HUES48 (cell line): ENCODE data around the gene TBC1D19.
"Not testable (repeated sequence)": the region's sequence is repeated elsewhere in the genome, so short reads cannot be mapped to it uniquely, and the experiment has no call there.

Experiments
- H3K27ac ChIP-seq: one replicate; pipeline ENCODE4 v1.7.0; 2013; ENCODE audit warnings: low read depth, low read length, inconsistent platforms
- H3K27me3 ChIP-seq: 2 replicates; pipeline ENCODE4 v1.6.1; 2013; ENCODE audit warnings: mild to moderate bottlenecking, low read length; ENCODE audit not compliant: control insufficient read depth, insufficient read depth
- H3K36me3 ChIP-seq: 2 replicates; pipeline ENCODE4 v1.6.1; 2013; ENCODE audit warnings: low read length; ENCODE audit not compliant: control insufficient read depth, insufficient read depth
- H3K4me1 ChIP-seq: 2 replicates; pipeline ENCODE4 v1.6.1; 2013; ENCODE audit warnings: mild to moderate bottlenecking, low read length; ENCODE audit not compliant: control insufficient read depth, insufficient read depth
- H3K4me3 ChIP-seq: 2 replicates; pipeline ENCODE4 v1.5.1; 2013; ENCODE audit warnings: mild to moderate bottlenecking, low read depth, low read length
- H3K9ac ChIP-seq: 2 replicates; pipeline ENCODE4 v1.6.1; 2013; ENCODE audit warnings: mild to moderate bottlenecking, low read depth, low read length, moderate library complexity
- H3K9me3 ChIP-seq: 2 replicates; pipeline ENCODE4 v1.6.1; 2013; ENCODE audit warnings: low read length; ENCODE audit not compliant: control insufficient read depth, insufficient read depth

The TBC1D19 gene

DNA sequence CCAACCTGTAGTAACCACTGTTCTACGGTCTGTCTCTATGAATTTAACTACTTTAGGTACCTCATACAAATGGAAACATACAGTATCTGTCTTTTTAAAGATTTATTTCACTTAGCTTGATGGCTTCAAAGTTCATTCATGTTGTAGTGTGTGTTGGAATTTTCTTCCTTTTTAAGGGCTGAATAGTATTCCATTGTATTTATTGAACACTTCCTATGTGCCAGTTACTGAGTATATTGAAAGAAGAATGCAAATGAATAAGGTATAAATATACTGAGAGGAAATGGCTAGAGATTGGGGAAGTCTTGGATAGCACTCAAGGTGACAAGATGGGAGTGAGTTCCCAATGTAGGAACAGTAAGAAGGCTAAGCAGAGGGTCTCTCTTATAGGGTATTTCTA is 17.3 kb downstream of the TBC1D19 start:
- Histone ChIP-seq H3K27ac (no peak overlapping the region), H3K4me3 (no peak overlapping the region), H3K36me3 (no peaks in the 10 kb centered on the region), H3K9me3 (no peaks in the 10 kb centered on the region), H3K9ac (no peak overlapping the region), H3K4me1 (no peaks in the 10 kb centered on the region), H3K27me3 (no peaks in the 10 kb centered on the region)

DNA sequence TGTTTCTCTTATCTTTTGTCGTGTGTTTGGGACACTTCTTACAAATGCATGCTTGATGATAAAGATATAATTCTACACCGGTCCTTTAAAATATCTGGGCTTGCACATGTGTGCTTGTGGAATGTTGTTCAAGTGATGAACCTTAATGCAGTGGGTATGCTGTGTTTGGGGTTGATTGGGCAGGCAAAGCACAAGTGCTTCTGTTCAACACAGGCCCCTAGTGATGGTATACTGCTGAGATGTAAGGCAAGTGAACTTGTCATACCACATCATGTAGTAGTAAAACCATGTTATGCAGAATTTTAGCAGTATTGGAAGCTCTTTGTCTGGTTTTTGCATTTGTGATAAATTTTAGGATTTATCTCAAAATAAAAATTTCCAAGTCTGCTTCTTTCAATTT is 23.9 kb downstream of the TBC1D19 start:
- no peak overlapping the region for H3K4me3 ChIP-seq
- no peaks in the 10 kb centered on the region for H3K9me3 ChIP-seq
- no peak overlapping the region for H3K27ac ChIP-seq
- no peak overlapping the region for H3K9ac ChIP-seq
- H3K27me3 ChIP-seq = no peaks in the 10 kb centered on the region
- H3K4me1 ChIP-seq = peaks cover 8% of the 10 kb centered on the region
- H3K36me3 ChIP-seq = no peaks in the 10 kb centered on the region

DNA sequence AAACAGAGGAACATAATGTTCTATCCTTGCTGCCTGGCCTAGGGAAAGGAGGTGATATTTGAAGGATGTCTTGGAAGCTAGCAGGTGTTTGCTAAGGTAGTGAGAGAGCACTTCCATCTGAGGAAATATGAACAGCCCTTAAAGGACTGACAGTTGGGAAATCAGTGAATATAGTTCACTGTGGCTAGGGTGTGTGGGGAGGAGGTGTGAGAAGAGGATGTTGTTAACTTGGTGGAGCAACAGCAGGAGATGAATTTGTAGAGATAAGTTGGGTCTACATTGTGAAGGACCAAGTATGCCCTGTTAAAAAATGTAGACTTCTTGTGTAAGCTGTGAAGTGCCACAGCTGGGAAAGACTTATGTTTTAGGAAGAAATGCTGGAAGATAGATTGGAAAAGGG is 25.5 kb downstream of the TBC1D19 start:
- peaks cover 8% of the 10 kb centered on the region for H3K4me1 ChIP-seq
- H3K4me3 ChIP-seq = no peak overlapping the region
- no peak overlapping the region for H3K9ac ChIP-seq

DNA sequence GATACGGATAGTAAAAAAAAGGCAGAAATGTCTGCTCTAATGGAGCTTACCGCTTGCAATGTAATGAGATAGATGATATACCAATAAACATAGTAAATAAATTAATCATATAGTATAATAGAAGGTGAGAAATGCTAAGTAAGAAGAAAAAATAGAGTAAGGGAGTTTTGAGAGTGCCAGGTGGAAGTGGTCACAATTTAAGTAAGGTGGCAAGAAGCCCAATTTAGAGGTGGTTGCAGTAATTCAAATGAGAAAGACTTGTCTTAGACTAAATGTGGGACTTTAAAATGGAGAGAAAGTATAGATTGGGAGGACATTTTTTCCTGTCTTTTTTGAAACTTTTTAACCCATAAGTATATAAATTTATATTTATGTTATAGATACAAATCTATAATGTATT is 26.0 kb downstream of the TBC1D19 start:
- Histone ChIP-seq H3K9me3 (no peaks in the 10 kb centered on the region), H3K4me3 (no peak overlapping the region), H3K4me1 (peaks cover 8% of the 10 kb centered on the region), H3K27ac (no peak overlapping the region), H3K36me3 (no peaks in the 10 kb centered on the region), H3K9ac (no peak overlapping the region), H3K27me3 (no peaks in the 10 kb centered on the region)

More for the DNA sequence above, 25.5 kb downstream of the TBC1D19 start:
- Histone ChIP-seq H3K27ac (no peak overlapping the region), H3K27me3 (no peaks in the 10 kb centered on the region), H3K36me3 (no peaks in the 10 kb centered on the region), H3K9me3 (no peaks in the 10 kb centered on the region)

DNA sequence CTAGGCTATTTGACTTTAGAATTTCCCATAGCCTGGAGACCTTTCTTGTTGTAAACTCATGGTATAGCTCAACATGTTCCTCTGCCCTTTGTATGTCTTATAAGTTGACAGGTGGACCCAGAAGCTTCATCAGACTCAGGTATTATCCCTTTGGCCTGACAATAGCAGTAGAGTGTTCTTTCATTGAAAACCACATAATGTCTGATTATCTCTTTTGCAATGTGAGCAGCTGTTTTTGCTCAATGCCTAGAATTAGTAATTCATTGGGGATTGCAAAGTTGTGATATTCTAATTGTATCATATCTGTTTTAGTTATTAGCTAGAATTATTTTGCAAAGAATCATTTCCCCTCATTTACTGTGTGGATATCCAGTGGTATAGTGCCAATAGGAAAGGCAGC is 27.5 kb downstream of the TBC1D19 start:
- peaks cover 8% of the 10 kb centered on the region for H3K4me1 ChIP-seq
- H3K36me3 ChIP-seq = no peaks in the 10 kb centered on the region
- H3K9ac ChIP-seq = no peak overlapping the region
- no peak overlapping the region for H3K27ac ChIP-seq
- no peaks in the 10 kb centered on the region for H3K9me3 ChIP-seq
- H3K4me3 ChIP-seq = no peak overlapping the region
- no peaks in the 10 kb centered on the region for H3K27me3 ChIP-seq

DNA sequence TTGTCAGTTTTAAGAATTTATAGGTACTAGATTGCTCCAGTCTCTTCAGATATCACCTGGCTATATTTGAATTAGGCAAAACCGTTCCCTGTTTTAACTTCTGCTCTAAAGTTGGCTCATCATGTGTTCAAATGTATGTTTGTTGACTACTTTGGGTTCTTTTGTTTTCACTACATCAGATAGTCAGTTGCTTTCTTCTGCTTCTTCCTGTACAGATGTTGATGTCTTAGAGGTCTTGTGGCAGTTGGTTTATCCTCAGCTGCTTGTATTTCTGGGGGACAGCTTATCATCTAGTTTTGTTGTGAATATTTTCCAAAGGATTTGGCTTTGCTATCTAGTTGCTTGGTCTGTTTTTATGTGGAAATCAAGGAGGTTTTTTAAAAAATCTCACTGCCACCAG is 28.0 kb downstream of the TBC1D19 start:
- Histone ChIP-seq H3K4me3 (no peak overlapping the region), H3K27me3 (no peaks in the 10 kb centered on the region), H3K9ac (no peak overlapping the region), H3K36me3 (no peaks in the 10 kb centered on the region), H3K27ac (no peak overlapping the region), H3K4me1 (peaks cover 8% of the 10 kb centered on the region), H3K9me3 (no peaks in the 10 kb centered on the region)

DNA sequence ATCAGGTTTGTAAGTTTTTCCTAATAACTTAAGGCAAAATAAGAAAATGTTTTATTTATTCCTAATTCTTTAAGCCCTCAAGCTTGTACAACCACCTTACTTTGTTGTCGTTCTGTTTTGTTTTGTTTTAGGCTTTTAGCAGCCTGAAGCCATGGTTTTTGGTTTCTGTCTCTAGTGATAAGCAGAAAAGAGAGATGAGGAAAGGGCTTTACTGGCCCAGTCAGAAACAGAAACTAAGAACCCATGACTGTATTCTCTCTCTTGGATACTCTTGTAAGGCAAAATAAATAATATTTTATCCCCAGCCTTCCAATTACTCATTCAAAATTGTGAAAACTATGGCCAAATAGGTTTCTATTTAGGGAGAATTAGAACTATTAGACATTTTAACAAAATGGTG is 29.4 kb downstream of the TBC1D19 start:
- H3K36me3 ChIP-seq = no peaks in the 10 kb centered on the region
- no peak overlapping the region for H3K9ac ChIP-seq
- no peak overlapping the region for H3K4me3 ChIP-seq
- H3K9me3 ChIP-seq = no peaks in the 10 kb centered on the region
- H3K4me1 ChIP-seq = peaks cover 4% of the 10 kb centered on the region
- H3K27me3 ChIP-seq = no peaks in the 10 kb centered on the region
- no peak overlapping the region for H3K27ac ChIP-seq

DNA sequence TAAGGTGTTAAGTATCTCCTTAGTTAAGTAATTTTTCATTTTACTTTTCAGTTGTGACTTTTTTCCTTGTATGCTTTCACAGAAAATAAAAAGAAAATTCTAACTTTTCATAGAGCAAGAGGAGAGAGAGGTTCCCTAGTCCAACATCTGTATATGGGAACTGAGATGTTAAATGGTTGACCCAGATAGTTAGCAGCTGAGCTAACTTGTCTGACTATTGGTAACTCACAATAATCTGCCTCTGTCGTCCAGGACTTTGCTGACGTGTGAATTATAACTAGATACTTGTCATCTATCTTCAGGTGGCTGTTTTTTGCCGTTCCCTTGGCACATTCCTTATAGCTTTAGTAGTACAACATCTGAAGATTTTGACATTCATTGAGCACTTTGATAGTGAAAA is 29.9 kb downstream of the TBC1D19 start:
- H3K36me3 ChIP-seq = no peaks in the 10 kb centered on the region
- no peaks in the 10 kb centered on the region for H3K9me3 ChIP-seq

DNA sequence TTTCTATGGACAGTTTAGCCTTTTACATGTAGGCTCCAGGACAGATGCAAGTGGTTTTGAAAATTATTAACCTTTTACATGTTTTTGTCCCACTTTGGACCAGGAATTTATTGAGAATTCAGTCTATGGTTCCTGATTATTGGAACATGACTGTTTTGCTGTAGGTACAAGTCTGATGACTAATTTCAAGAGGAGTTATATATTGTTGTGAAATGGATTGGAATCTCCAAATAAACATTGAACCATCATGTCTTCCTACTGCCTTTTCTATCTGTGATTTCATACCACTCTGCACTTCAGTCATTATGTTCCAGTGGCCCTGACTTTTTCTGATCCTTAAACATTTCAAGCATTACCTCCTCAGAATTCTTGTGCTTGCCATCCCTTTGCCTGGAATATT is 35.9 kb downstream of the TBC1D19 start:
- Histone ChIP-seq H3K9ac (no peak overlapping the region), H3K4me3 (no peak overlapping the region), H3K27me3 (no peaks in the 10 kb centered on the region), H3K36me3 (no peaks in the 10 kb centered on the region), H3K9me3 (no peaks in the 10 kb centered on the region), H3K27ac (no peak overlapping the region), H3K4me1 (peaks cover 4% of the 10 kb centered on the region; the same call in 1 of the 2 replicates)

More for the DNA sequence above, 29.9 kb downstream of the TBC1D19 start:
- no peak overlapping the region for H3K27ac ChIP-seq
- H3K27me3 ChIP-seq = no peaks in the 10 kb centered on the region
- H3K4me3 ChIP-seq = no peak overlapping the region
- no peak overlapping the region for H3K9ac ChIP-seq
- no peaks in the 10 kb centered on the region for H3K4me1 ChIP-seq

DNA sequence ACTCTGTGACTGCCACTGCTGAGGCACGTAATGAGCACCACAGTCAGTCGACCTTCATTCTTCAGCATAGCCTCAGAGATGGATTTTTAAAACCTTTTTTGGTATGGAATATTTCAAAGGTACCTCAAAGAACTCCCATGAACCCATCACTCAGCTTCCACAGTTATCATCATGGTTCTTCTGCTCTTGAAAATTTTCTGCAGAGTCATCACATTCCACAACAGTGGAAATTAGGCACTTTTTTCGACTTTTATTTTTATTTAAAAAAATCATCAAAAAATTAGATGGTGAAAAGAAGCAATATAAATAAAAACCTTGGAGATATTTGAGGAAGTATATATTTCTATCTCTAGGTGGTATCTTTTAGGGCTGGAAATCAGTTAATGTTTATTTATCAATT is 37.5 kb downstream of the TBC1D19 start:
- Histone ChIP-seq H3K9ac (no peak overlapping the region), H3K27ac (no peak overlapping the region), H3K9me3 (no peaks in the 10 kb centered on the region), H3K4me3 (no peak overlapping the region), H3K27me3 (no peaks in the 10 kb centered on the region), H3K36me3 (no peaks in the 10 kb centered on the region), H3K4me1 (peaks cover 4% of the 10 kb centered on the region; the same call in 1 of the 2 replicates)

DNA sequence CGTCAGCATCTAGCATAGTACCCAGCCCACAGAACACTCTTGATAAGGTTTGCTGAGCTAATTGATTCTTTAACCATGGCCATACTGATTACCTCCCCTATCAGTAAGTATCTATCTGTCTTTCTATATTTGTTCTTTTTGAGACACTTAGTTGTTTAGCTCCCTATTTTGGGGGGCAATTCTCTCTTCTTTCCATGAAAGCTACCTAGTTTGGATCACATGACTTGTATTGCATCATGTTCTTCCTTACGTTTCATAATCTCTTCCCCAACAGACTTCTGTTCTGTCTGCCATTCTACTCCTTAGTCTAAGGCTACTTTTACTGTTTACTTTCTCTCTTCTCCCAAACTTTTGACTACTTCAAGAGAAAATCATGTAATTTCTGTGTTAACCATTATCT is 39.0 kb downstream of the TBC1D19 start:
- H3K36me3 ChIP-seq = no peaks in the 10 kb centered on the region
- no peaks in the 10 kb centered on the region for H3K27me3 ChIP-seq
- H3K4me1 ChIP-seq = peaks cover 4% of the 10 kb centered on the region; the same call in 1 of the 2 replicates
- no peaks in the 10 kb centered on the region for H3K9me3 ChIP-seq
- no peak overlapping the region for H3K9ac ChIP-seq
- no peak overlapping the region for H3K27ac ChIP-seq
- H3K4me3 ChIP-seq = no peak overlapping the region

DNA sequence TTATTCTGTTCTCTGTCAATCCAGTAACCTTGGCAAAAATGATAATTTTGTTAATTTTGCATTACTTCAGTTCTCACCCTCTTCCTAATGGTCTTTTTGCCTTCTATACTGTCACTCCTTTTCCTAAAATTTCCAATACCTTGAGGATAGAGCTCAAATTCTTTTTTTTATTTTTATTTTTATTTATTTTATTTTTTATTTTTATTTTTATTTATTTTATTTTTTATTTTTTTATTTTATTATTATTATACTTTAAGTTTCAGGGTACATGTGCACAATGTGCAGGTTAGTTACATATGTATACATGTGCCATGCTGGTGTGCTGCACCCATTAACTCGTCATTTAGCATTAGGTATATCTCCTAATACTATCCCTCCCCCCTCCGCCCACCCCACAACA is 42.8 kb downstream of the TBC1D19 start:
- not testable (repeated sequence) for H3K4me3 ChIP-seq

More for the DNA sequence above, 42.8 kb downstream of the TBC1D19 start:
- H3K27me3 ChIP-seq, H3K9me3 ChIP-seq, H3K9ac ChIP-seq, H3K4me1 ChIP-seq, H3K27ac ChIP-seq, H3K36me3 ChIP-seq: not testable (repeated sequence)
